GM23338 (cell line): Measurements from ENCODE around the gene ABCF2.

Source experiments
- CREB1 ChIP-seq: fragments of 250-450 bp; sonication (Bioruptor Pico); IDR thresholded peaks from 2 replicates; pipeline ENCODE4 v1.5.0; 2020; ENCODE audit warnings: low read depth, mild to moderate bottlenecking, moderate library complexity
- EZH2 ChIP-seq: fragments of 200-600 bp; sonication (generic); IDR thresholded peaks from one replicate; pipeline ENCODE4 v1.8.0; 2017; ENCODE audit warnings: antibody characterized with exemption, mild to moderate bottlenecking, low read depth; ENCODE audit not compliant: unreplicated experiment
- JUNB ChIP-seq: IDR thresholded peaks from one replicate; pipeline ENCODE4 v1.6.1; 2016; ENCODE audit warnings: antibody characterized with exemption; ENCODE audit not compliant: unreplicated experiment
- NANOG ChIP-seq: IDR thresholded peaks from 2 replicates; pipeline ENCODE4 v1.6.1; 2016; ENCODE audit warnings: antibody characterized with exemption, borderline replicate concordance
- POLR2AphosphoS5 ChIP-seq: IDR thresholded peaks from 2 replicates; pipeline ENCODE4 v1.6.1; 2016; ENCODE audit warnings: antibody characterized with exemption, low read depth
- STAT1 ChIP-seq: IDR thresholded peaks from one replicate; pipeline ENCODE4 v1.6.1; 2016; ENCODE audit warnings: antibody characterized with exemption; ENCODE audit not compliant: unreplicated experiment
- ZNF114 ChIP-seq: fragments of 250-450 bp; sonication (Bioruptor Pico); IDR thresholded peaks from 2 replicates; pipeline ENCODE4 v1.5.0; 2020; ENCODE audit warnings: mild to moderate bottlenecking, moderate library complexity
- ZNF331 ChIP-seq: fragments of 250-450 bp; sonication (Bioruptor Pico); IDR thresholded peaks from 2 replicates; pipeline ENCODE4 v1.5.0; 2020; ENCODE audit warnings: low read depth, mild to moderate bottlenecking, moderate library complexity
- TF ChIP-seq, protein P1 (sequence below), 2 experiments: fragments of 200-600 bp in 1 of 2; sonication (generic) in 1 of 2; conservative IDR thresholded peaks; 2 replicates each; pipeline versions ENCODE4 v1.5.1 to v1.6.1; 2016 to 2017; ENCODE audit warnings: antibody characterized with exemption in 2 of 2, low read depth in 2 of 2, mild to moderate bottlenecking in 2 of 2, moderate library complexity in 1 of 2
- TF ChIP-seq, protein P2 (sequence below): IDR thresholded peaks from one replicate; pipeline ENCODE4 v1.6.1; 2018; ENCODE audit warnings: antibody characterized with exemption; ENCODE audit not compliant: unreplicated experiment
- TF ChIP-seq, protein P3 (sequence below): IDR thresholded peaks from 2 replicates; pipeline ENCODE4 v1.6.1; 2016; ENCODE audit warnings: antibody characterized with exemption

DNA sequence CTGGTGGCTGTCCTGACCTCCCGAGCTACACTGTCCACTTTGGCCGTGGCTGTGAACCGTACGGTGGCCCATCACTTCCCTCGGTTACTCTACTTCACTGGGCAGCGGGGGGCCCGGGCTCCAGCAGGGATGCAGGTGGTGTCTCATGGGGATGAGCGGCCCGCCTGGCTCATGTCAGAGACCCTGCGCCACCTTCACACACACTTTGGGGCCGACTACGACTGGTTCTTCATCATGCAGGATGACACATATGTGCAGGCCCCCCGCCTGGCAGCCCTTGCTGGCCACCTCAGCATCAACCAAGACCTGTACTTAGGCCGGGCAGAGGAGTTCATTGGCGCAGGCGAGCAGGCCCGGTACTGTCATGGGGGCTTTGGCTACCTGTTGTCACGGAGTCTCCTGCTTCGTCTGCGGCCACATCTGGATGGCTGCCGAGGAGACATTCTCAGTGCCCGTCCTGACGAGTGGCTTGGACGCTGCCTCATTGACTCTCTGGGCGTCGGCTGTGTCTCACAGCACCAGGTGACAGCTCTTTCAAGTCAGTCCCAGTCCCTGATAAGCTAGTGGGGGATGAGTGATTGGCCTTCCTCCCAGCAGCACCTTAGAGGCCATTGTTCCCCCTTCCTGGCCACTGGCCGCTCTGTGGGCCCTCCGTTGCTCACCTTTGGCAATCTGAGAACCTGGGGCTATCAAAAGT lies 8.2 kb upstream of the ABCF2 start:
- TF ChIP-seq, protein P1, sequence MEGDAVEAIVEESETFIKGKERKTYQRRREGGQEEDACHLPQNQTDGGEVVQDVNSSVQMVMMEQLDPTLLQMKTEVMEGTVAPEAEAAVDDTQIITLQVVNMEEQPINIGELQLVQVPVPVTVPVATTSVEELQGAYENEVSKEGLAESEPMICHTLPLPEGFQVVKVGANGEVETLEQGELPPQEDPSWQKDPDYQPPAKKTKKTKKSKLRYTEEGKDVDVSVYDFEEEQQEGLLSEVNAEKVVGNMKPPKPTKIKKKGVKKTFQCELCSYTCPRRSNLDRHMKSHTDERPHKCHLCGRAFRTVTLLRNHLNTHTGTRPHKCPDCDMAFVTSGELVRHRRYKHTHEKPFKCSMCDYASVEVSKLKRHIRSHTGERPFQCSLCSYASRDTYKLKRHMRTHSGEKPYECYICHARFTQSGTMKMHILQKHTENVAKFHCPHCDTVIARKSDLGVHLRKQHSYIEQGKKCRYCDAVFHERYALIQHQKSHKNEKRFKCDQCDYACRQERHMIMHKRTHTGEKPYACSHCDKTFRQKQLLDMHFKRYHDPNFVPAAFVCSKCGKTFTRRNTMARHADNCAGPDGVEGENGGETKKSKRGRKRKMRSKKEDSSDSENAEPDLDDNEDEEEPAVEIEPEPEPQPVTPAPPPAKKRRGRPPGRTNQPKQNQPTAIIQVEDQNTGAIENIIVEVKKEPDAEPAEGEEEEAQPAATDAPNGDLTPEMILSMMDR (conservative IDR thresholded peaks at IDR 0.05; ENCODE audit: low read depth in 2 of 2) = no peak
- no peak for TF ChIP-seq EZH2
- TF ChIP-seq ZNF331 (CRISPR knock-in tag) = no peak
- no peak for TF ChIP-seq POLR2AphosphoS5
- TF ChIP-seq JUNB = no peak
- TF ChIP-seq, protein P2, sequence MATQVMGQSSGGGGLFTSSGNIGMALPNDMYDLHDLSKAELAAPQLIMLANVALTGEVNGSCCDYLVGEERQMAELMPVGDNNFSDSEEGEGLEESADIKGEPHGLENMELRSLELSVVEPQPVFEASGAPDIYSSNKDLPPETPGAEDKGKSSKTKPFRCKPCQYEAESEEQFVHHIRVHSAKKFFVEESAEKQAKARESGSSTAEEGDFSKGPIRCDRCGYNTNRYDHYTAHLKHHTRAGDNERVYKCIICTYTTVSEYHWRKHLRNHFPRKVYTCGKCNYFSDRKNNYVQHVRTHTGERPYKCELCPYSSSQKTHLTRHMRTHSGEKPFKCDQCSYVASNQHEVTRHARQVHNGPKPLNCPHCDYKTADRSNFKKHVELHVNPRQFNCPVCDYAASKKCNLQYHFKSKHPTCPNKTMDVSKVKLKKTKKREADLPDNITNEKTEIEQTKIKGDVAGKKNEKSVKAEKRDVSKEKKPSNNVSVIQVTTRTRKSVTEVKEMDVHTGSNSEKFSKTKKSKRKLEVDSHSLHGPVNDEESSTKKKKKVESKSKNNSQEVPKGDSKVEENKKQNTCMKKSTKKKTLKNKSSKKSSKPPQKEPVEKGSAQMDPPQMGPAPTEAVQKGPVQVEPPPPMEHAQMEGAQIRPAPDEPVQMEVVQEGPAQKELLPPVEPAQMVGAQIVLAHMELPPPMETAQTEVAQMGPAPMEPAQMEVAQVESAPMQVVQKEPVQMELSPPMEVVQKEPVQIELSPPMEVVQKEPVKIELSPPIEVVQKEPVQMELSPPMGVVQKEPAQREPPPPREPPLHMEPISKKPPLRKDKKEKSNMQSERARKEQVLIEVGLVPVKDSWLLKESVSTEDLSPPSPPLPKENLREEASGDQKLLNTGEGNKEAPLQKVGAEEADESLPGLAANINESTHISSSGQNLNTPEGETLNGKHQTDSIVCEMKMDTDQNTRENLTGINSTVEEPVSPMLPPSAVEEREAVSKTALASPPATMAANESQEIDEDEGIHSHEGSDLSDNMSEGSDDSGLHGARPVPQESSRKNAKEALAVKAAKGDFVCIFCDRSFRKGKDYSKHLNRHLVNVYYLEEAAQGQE = no peak
- TF ChIP-seq ZNF114 (CRISPR knock-in tag) = no peak
- no peak for TF ChIP-seq NANOG
- TF ChIP-seq, protein P3, sequence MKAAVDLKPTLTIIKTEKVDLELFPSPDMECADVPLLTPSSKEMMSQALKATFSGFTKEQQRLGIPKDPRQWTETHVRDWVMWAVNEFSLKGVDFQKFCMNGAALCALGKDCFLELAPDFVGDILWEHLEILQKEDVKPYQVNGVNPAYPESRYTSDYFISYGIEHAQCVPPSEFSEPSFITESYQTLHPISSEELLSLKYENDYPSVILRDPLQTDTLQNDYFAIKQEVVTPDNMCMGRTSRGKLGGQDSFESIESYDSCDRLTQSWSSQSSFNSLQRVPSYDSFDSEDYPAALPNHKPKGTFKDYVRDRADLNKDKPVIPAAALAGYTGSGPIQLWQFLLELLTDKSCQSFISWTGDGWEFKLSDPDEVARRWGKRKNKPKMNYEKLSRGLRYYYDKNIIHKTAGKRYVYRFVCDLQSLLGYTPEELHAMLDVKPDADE = no peak
- TF ChIP-seq CREB1 = no peak
- no peak for TF ChIP-seq STAT1
